ENCODE measurements around the gene TAF4. TPM values are rescaled to one million over a fixed set of nuclear protein-coding genes. Genes with fewer than 3 reads are reported as not detected.
"Not testable (repeated sequence)": the region's sequence is repeated elsewhere in the genome, so short reads cannot be mapped to it uniquely, and the experiment has no call there.

TAF4 gene
- total RNA-seq, 1 donor from 2014 or later = 19.9 TPM

DNA sequence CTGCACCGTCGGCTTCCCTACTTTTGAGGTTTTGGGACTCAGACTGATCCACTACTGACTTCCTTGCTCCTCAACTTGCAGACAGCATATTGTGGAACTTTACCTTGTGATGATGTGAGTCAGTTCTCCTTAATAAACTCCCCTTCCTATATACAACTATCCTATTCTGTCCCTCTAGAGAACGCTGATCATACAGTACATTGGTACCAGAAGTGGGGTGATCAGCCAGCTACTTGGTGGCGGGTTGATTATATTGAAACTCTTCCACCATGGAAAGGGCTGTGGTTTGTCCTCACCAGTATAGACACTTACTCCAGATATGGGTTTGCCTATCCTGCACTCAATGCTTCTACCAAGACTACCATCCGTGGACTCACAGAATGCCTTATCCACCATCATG, 7.6 kb upstream of the TAF4 start:
- no peak for DNase-seq (ENCODE audit: low read depth)

DNA sequence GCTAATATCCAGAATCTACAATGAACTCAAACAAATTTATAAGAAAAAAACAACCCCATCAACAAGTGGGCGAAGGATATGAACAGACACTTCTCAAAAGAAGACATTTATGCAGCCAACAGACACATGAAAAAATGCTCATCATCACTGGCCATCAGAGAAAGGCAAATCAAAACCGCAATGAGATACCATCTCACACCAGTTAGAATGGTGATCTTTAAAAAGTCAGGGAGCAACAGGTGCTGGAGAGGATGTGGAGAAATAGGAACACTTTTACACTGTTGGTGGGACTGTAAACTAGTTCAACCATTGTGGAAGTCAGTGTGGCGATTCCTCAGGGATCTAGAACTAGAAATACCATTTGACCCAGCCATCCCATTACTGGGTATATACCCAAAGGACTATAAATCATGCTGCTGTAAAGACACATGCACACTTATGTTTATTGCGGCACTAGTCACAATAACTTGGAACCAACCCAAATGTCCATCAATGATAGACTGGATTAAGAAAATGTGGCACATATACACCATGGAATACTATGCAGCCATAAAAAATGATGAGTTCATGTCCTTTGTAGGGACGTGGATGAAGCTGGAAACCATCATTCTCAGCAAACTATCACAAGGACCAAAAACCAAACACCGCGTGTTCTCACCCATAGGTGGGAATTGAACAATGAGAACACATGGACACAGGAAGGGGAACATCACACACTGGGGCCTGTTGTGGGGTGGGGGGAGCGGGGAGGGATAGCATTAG, 6.2 kb upstream of the TAF4 start:
- DNase-seq (ENCODE audit: low read depth) = not testable (repeated sequence)

DNA sequence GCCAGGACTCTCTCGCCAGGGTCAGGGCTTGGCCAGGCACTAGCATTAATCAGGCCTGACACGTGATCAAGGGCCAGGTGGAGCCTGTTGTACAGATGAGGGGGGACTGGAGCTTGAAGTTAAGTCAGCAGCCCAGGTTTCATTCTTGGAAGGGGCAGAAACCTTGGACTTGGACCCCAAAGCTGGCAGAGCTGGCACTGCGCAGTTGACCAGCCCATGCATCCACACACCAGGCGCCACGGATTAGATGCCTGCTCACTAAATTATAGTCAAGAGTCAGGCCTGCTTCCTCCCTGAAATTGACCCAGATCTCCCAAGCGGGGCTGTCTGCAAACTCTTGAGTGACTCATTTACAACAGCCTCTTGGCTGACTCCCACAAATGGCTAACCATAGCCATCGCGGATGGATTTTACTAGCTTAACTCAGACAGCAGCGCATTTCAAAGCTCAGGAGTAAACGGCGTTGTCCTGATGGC, 4.1 kb upstream of the TAF4 start:
- DNase-seq (ENCODE audit: low read depth) = peak; percentile 86

DNA sequence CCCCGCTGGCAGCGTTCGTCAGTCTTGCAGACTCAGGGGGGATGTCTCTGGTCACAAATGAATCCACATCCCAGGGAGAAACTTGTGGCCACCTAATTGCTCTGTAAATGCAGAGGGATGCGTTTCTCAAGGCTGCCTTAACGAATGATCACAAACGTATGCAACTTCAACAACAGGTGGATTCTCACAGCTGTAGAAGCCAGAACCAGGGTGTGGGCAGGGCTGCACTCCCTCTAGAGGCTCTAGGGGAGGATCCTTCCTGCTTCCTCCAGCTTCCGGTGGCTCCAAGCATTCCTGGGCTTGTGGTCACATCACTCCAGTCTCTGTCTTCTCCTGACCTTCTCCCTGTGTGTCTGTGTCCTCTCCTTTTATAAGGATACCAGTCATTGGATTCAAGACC, 3.3 kb upstream of the TAF4 start:
- no peak for DNase-seq (ENCODE audit: low read depth)

DNA sequence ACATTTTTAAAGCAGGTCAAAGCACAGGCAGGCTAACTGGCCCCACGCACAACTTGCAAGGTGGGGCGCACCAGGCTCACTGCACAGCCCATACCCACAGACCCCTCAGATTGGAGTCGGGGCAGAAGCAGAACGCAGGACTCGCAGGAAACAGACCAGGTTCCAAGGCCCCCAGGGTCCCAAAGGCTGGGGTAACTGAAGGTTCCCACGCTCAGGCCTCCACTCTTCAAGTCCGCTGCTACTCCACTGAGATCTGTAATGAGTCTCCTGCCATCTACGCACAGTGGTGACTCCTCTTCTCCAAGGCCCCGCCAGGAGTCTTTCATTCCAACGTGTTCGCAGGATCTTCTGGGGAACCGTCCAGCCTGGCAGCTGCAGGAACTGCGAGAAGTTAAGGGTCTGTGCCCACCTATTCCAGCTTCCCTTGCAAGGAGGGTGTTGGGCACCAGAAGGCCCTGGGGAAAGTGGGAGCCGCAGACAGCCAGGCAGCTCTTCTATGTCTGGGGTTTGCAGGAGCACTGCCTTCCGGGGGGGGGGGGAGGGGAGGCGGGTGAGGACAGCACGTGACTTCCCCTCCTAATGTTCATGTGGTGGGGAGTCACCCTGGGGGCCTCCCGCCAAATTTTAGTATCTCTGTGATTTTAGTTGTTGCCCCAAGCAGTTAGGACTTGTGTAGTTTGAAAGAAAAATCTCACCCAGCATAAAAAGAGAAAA, 2.0 kb upstream of the TAF4 start:
- no peak for DNase-seq (ENCODE audit: low read depth)

DNA sequence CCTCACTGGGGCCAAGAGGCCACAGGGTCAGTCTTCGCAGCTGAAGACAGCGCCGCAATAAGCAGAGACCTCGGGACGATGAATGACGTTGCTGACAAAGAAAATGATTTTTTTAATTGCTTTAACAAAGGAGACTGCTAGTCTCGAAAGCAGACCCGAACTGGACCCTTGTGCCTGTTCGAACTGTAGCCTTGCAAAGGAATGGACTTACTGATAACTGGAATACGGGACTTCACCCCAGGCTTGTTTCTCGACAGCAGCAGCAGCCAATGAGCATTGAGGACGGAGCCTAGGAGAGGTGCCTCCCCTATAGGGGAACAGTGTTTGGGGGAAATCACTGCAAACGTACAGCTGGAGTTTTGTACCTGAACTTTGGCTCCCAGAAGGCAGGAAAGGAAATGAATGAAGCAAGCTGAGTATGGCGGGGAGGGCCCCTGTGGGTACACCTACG, 1.3 kb upstream of the TAF4 start:
- DNase-seq (ENCODE audit: low read depth) = no peak

DNA sequence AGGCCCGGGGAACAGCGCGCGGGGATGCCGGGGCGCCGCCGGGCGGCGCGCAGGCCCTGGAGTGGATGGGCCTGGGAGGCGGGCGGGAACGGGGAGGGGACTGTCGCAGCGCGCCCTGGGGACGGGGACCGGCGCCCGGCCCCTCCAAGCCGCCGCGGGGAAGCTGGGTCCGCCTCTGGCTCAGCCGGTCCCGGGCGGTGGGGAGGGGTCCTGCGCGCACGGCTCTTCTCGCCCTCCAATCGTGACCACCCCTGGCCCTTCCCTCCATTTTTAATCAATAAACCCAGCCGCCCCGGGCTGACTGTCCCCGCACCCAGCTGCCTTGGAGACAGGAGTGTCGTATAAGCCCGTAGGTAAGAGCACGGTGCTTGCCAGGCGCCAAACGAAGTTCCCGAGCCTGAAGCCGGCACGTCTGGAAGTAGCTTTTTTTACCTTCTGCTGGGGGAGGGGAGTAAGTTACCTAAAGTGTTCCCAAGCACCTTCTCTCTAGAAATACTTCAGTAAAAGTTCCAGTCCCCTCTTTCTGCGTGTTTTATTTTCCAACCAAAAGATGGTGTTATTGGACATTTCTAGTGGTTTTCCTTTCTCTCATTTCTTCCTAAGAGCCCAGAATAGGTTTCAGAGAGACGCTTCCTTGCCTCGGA, 780 bp upstream of the TAF4 start:
- peak; percentile 26 for DNase-seq (ENCODE audit: low read depth)

DNA sequence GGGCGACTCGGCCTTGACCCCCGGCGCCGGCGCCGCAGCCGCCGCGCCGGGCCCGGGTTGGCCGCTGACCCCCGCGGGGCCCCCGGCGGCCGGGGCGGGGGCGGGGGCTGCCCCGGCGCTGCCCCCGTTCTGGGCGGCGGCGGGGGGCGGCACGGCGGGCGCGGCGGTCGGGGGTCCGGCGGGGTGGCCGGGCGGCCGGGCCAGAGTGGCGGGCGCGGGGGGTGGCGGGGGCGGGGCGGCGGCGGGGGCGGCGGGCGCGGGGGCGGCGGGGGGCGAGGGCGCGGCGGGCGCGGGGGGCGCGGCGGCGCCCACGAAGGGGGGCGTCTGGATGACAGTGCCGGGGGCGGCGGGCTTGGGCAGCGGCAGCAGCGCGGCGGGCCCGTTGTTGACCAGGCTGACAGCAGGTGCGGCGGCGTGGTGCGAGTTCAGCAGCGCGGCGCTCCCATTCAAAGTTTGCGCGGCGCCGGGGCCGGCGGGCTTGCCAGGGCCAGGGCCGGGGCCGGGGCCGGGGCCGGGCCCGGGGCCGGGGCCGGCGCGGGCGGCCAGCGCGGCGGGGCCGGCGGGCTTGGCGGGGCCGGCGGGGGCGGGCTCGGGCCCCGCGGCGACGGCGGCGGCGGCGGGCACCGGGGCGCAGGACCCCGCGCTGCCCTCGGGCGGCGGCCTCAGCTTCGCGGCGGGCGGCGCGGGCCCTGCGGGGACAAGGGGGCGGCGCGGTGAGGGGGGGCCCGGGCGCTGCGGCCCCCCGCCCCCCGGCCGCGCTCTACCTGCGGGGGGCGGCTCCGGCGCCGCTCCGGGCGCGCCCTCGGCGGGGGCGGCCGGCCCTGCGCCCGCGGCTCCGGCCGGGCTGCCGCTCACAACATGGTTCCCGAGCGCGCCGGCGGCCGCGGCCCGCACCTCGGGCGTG, 659 bp downstream of the TAF4 start:
- no peak for DNase-seq (ENCODE audit: low read depth)

DNA sequence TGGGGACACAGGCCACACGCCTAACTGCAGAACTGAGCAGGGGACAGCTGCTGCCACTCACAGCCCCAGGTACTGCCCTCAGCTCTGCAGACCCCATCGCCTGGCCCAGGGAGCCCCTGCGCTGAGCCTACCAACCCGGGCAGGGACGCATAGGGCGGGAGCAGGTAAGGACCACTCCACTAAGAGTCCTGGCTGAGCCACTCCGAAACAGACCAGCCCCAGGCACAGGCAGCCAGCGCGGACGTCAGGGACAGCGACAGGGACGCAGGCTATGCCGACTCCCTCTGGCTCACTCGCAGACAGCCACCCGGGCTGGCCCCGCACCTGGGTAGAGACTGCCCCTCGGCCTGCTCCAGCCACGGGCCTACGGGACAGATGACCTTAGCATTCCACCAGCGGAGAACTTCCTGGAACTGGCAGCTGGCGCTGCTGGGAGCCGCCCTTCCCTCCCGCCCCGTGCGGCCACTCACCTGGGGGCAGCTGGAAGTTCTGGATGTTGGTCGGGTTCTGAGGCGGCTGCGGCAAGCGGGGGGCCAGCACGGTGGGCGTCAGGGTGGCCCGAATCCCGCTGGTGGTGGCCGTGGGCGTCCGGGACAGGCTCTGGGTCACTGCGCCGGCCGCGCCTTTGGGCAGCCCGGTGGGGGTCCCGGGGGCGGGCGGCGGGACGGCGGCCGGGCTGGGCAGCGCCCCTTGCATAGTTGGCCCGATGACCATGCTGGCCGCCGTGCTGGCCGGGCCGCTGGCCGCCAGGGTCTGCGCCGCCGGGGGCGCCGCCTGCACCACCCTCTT, 1.5 kb downstream of the TAF4 start:
- DNase-seq (ENCODE audit: low read depth) = no peak

DNA sequence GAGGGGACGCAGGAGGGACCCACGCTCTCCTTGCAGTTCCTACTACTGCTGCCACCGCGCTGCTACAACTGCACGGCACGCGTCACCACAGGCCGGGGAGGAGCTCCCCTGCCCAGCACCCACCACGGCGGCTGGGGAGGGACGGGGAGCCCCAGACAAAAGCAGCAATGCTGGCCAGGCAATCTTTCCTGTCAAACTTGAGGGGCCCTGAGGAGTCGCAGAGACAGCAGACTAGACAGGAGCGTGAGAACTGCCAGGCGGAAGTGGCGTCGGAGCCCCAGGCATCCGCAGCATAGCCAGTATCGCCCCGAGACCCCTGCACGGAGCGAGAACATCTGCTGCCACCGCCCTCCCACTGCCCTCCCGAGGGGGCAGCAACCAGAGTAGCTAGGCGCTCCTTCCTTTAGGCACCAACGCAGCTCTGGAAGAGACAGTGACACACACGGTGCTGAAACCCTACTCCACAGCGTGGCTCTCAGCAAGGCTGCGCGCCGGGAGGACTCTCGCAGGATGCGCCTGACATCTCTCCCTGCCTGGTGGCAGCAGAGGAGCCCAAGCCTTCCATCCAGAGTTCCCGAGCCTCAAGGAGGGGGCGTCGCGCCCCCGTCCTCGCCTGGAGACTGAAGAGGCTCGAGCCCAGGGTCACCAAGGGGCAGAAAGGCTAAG, 2.2 kb downstream of the TAF4 start:
- no peak for DNase-seq (ENCODE audit: low read depth)

DNA sequence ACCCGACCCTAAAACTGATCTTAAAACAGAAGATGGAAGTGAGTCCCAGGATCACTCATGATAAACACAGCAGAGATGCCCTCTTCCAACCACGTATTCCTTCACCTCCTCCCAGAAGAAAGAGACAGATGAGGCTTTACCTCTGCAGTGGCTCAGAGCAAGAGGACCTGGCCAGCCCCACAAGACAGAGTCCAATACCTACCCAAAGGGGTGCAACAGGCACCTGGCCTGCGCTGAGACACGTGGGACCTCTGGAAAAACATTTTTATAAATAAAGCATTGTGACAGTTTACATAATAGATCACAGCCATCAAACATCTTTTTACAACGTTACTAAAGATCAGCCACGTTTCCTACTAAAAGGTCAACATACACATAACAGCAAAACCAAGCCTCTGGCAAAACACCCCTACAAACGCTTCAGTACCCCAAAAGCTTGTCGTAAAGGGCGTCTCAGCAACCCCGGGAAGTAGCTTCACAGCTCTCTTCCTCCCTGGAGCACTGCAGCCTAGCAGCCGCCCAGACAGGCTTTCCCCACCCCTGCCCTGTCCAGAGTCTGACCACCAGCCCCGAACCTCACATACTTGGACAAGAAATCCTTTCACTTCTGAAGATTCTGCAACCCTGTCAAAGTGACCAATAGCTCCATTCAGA, 2.9 kb downstream of the TAF4 start:
- no peak for DNase-seq (ENCODE audit: low read depth)

DNA sequence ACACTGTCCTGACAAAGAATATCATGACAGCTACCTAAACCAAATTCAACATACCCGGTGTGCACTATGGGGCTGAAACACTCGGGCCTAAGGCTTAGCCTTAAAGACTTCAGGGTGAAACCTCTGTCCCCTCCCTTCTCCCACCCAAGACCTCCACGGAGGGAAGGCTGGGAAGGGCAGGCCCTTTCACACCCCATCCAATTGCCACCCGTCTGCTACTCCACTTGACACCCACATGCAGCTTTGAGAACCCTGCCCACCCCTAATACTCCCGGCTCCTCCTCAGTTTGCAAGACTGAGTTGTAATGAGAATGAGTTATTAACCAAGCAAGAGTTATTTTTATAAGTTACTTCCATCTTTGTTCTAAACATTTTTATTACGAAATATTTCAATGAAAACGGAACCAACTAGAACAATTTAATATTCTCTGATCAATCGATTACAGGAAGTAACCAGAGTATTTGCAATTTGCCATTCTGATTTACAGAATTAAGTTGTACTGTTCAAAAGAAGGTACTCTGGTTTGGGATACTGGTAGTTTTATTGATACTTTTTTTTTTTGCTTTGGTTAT, 3.7 kb downstream of the TAF4 start:
- no peak for DNase-seq (ENCODE audit: low read depth)

DNA sequence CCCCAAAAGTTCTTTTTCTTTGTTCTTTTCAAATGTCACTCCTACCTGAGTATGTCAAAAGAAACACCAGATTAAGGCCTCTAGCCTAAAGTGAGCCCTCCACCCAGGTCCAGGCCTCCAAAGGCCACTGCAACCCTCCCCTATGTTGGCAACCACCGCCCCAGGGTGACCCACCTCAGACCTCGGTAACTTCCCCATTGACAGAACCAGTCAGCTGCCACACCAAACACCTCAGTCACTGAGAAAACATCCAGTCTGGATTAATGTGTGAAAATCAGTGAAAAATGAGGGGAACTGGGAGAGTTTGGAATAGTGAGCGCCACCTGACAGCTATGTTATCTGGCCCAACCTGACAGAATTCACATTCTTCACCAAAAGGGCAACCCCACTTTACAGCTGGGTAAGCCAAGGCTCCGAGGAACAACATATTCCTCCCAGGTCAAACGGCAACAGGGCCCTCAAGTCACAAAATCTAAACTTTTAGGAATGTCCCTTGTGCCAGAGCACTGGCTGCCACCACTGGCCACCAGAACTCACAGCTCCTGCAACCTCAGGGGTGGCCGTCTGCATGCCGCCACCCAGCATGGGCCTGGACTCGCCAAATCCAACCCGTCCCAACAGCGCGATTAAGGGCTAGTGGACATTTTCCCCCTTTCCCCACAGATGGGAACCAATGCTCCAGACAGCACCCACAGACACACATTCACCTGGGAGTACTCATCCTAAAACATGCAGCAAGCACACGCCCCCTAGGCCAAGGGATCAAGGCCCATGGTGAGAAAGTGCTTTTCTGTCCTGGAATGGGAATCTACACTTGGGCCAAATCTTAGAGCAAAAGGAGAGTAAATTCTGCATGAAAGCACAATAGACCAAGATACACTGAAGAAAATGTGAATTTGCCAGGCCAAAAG, 4.8 kb downstream of the TAF4 start:
- DNase-seq (ENCODE audit: low read depth) = no peak

DNA sequence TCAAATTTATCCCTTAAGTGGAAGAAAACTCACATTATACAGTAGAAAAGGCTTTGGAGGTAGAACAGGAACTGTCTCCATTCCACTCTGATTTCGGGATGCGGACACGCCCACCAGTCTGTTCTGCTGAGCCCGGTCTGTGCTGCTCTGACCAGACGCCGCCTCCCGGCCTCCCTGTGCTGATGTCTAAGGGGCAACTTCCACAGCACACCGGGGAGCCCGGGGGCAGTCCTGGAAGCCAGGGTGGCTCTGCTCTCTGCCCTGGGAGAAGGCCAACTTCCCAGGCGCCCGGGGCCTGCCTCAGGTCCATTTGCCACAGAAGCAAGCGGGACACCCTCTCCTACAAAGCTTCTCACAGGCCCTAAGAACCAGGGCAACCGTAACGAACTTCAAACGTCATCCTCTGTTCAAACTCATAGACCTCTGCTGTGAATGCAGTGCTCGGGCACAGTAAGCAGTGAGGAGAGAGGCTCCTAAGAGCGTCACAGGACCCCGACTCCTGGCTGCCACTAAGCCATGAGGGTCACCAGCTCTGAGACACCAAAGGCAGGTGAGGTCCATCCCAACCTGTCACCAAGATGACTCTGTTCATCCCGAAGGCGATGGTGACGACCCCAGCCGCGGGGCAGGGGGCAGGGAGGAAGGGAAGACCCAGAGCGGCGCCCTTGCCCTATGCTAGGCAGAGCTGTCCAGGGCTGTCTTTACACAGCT, 5.6 kb downstream of the TAF4 start:
- no peak for DNase-seq (ENCODE audit: low read depth)

DNA sequence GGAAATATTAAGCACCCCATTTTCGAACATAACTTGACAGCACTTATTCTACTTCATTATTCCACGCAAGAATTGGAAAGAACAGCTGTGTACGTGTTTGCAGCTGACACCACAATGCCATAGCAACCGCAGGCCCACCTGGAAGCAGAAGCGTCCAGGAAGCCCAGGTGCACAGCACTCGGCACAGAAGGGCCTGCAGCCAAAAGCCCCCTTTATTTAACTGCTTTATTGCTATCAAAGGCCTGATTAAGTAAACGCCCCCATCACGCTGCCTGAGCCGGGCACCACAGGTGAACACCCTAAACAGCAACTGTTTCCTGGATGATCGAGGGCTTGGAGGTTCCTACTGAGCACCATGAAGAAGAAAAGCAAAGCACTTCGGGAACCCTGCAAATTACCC, 6.3 kb downstream of the TAF4 start:
- DNase-seq (ENCODE audit: low read depth) = no peak

DNA sequence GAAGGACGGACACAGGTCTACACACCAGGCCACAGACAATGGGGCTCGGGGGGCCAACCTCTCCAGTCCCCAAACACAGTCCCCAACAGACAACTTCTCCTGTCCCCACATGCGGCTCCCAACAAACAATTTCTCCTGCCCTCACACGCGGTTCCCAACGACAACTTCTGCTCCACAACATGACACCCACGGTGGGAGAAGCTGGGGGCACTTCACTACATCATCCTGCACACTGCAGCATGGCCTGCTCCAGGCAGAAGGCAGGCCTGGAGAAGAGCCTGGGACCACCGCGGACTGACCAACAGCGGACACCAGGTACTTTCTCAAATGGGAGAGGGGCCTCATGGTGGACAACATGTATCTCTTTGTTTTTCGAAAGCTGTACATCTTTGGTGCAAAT, 6.7 kb downstream of the TAF4 start:
- DNase-seq (ENCODE audit: low read depth) = no peak

DNA sequence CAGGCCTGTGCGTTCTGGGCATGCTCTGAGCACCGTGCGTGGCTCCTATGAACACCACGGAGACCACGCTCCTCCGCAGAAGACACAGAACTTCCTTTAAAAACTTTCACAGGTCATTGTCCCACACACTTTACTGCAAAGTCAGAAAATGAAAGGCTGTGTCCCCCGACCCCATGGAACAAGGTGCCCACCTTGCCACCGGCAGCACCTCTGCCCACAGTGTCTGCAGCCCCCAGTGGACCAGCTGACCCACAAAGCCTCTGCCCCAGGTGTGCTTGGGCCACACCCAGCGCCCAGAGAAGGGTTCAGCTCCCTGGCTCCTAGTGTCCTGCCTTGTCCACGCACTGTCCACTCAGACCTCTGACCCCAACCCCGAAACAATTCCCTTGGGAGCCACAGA, 8.7 kb downstream of the TAF4 start:
- DNase-seq (ENCODE audit: low read depth) = no peak

DNA sequence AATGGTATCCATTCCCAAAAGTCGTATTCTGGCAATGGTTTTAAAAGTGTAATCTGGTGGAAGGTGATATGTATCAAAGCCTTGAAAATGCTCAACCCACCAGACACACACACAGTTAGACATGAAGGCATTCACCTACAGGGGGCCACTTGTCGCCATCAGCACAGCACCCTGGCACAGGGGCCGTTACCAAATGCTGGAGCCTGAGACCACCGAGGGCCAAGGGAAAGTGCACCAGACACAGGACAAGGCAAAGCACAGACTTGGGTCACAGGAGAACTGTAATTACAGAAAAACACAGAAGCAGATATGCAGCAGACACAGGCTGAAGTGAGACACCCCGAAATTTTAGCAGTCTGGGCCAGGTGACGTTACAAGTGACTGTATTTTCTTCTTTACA, 9.3 kb downstream of the TAF4 start:
- DNase-seq (ENCODE audit: low read depth) = no peak

All from renal cortical epithelial cell (primary cell).